ENCODE measurements around the gene LAPTM4A.

LAPTM4A gene

DNA sequence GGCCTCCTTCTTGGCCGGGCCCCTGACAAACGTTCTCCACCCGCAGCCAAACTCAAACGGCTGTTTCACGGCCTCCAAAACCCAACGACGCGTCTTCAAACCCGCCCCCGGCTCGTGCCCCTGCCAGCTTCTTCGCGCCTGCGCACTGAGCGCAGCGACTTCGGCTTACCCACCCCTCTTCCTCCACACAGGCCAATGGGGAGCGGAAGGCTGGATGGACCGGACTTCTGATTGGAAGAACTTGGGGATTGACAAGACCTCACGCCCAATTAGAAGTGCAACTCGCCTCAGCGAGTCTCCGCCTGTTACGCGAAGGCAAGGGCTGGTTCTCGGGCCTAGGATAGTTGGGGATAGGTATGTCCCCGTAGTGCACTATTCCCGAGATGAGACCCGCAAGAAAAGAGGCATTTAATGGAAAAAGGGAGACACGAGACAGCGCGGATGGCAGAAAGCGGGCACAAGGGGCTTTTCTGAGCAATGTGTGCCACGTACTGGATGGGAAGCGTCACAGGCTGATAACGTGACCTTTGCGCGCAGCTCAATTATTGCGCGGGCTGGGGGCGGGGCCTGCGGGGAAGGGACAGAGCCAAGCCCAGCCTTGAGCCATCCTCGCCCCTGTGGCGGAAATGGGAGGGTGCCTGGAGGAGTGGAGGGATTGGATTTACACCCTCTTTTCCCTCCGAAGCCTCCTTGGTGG lies at the start of gene LAPTM4A:
LAPTM4A (minus strand) TSS at position 97 of the 697 bp plus-strand sequence. CDS start 108 bp downstream, outside the sequence.
- in situ Hi-C loops (cut with HindIII; ENCODE audit: low pct_unique_long_range_greater_than_20kb, low sequenced_read_pairs): no loop called here
- no peak for TF ChIP-seq JUND (IDR thresholded peaks at IDR 0.05; ENCODE audit: low read depth)
- DNase-seq (ENCODE audit: low read depth in 1 of 2, low spot score in 1 of 2): peak; percentile 81 to 99

DNA sequence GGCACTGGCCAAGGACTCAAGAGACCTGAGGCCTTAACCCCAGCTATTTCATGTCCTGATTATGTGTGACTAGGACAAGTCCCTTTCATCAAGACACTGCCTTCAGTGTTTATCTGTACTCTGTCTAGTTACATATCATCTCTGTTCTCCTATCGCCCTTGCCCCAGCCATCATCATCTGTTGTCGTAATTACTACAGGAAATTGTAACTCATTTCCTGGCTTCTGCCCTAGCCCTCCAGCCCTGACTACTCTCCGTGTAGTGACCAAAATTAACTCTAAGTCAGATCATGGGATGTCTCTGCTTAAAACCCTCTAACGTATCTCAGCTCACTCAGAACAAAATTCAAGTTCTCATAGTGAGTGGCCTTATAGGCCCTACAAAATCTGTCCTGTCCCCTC lies 49.3 kb upstream of the LAPTM4A start:
- TF ChIP-seq JUND (IDR thresholded peaks at IDR 0.05; ENCODE audit: low read depth): no peak
- no peak for DNase-seq (ENCODE audit: low read depth in 1 of 2, low spot score in 1 of 2)
- in situ Hi-C loops (cut with HindIII; ENCODE audit: low pct_unique_long_range_greater_than_20kb, low sequenced_read_pairs): no loop called here

DNA sequence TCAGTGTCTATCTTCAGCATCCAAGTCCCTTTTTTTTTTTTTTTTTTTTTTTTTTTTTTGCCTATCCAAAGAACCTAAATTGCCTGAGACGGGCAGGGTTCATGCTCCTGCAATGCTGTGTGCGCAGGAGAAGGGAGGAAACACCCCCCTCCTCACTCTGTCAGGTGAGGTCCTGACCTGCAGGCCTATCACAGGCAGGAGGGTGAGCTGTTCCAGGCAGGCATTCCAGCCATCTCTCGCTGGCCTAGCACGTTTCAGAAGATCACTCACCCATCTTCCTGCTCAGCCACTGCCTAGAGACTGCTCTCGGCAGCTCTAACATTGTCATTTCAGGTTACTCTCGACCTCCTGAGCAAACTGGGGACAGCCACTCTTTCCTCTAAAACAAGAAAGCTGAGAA lies 48.4 kb upstream of the LAPTM4A start:
- no peak for TF ChIP-seq JUND (IDR thresholded peaks at IDR 0.05; ENCODE audit: low read depth)
- no peak for DNase-seq (ENCODE audit: low read depth in 1 of 2, low spot score in 1 of 2)
- in situ Hi-C loops (cut with HindIII; ENCODE audit: low pct_unique_long_range_greater_than_20kb, low sequenced_read_pairs): no loop called here

DNA sequence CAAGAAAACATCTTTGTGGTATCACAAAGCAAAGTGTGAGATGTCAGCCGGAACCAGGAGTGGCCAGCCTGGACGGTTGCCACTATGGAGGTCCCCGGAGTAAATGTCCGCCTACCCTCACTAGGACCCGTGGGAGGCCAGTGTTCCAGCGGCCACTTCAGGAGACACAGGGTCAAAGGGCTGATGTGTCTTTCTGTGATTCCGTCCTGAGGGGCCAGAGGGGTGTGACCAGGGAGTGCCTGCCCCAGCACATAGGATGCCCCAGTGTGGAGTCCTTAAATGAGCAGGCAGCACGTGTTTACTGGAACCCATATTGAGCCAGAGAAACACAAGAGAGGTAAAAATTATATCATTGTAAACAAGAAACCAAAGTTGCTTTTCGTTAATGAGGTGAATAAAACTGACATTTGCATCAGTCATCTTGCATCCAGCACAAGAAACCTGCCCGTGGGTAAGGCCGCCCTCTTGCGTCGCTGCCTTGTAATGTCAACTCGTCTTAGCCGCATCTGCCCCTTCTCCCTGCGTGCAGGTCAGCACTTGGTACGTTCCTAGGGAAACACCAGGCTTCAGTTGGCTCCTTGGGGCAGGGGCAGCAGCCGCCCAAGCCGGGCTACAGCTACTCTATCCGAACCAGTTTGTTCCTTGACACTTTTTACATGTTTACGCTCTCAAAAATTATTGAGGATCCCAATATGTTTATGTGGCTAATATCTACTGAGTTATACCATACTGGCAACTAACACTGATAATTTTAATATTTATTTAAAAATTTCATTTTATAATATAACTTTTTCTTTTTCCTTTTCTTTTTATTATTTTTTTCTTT lies 46.7 kb upstream of the LAPTM4A start:
- TF ChIP-seq JUND (IDR thresholded peaks at IDR 0.05; ENCODE audit: low read depth): no peak
- DNase-seq (ENCODE audit: low read depth in 1 of 2, low spot score in 1 of 2): peak; percentile 69 to 90
- in situ Hi-C loops (cut with HindIII; ENCODE audit: low pct_unique_long_range_greater_than_20kb, low sequenced_read_pairs): no loop called here

DNA sequence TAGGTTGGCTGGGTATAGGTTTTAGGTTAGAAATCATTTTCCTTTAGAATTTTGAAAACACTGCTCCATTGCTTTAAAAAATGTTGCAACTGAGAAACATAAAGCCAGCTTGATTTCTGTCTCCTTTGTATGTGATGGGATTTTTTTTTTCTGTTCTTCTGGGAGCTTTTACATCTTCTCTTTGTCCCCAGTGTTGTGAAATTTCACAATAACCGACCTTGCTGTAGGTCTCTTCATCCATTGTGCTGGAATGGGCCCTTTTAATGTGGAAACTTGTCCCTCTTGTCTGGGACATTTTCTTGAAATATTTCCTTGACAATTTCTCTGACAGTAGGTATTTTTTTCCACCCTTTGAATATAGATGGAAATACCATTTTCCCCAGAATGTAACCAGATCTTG lies 44.0 kb upstream of the LAPTM4A start:
- TF ChIP-seq JUND (IDR thresholded peaks at IDR 0.05; ENCODE audit: low read depth): no peak
- in situ Hi-C loops (cut with HindIII; ENCODE audit: low pct_unique_long_range_greater_than_20kb, low sequenced_read_pairs): no loop called here
- no peak for DNase-seq (ENCODE audit: low read depth in 1 of 2, low spot score in 1 of 2)

DNA sequence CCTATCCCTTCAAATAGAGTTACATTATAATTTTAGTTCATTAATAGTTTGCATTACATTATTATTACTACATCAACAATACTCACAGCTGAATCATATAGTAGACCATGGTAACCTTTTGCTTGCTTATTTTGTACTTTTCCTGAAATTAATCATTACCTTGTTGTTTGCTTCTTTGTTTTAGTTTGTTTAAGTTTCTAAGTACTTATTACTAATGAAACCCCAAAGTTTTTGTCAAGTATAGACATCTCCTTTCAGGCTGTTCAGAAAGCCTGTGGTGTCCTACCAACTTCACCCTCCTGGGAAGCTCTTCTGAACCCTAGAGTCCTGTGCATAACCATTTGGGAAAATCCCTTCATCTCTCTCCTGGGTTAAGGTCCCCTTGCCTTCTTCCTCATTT lies 43.5 kb upstream of the LAPTM4A start:
- in situ Hi-C loops (cut with HindIII; ENCODE audit: low pct_unique_long_range_greater_than_20kb, low sequenced_read_pairs): no loop called here
- no peak for DNase-seq (ENCODE audit: low read depth in 1 of 2, low spot score in 1 of 2)
- no peak for TF ChIP-seq JUND (IDR thresholded peaks at IDR 0.05; ENCODE audit: low read depth)

DNA sequence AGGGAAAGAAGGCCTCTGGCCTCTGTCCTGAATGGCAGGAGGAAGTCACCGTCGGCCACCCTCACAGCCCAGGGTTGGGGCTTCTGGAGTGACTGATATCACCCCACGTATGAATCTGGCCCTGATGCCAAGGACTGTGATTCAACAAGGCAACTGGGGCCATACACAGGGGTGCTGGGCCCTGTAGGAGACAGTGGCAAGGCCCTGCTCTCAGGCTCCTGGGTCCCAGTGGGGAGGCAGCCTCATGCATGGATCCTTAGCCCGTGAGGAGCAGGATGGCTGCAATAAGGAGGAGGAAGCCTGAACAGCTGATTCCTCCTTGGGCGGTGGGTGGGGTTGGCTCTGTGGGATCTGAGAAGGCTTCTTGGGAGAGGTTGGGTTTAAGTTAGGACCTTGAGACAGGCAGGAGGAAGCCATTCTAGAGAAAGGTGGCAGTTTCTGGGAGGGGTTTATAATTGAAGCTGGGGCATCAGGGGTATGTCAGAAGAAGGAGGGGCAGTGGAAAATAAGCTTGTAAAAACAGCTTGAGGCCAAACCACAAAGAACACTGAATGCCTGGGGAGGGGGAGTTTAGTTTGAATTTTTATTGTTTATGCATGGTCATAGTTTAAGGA lies 42.8 kb upstream of the LAPTM4A start:
- in situ Hi-C loops (cut with HindIII; ENCODE audit: low pct_unique_long_range_greater_than_20kb, low sequenced_read_pairs): no loop called here
- DNase-seq (ENCODE audit: low read depth in 1 of 2, low spot score in 1 of 2): no peak
- no peak for TF ChIP-seq JUND (IDR thresholded peaks at IDR 0.05; ENCODE audit: low read depth)

DNA sequence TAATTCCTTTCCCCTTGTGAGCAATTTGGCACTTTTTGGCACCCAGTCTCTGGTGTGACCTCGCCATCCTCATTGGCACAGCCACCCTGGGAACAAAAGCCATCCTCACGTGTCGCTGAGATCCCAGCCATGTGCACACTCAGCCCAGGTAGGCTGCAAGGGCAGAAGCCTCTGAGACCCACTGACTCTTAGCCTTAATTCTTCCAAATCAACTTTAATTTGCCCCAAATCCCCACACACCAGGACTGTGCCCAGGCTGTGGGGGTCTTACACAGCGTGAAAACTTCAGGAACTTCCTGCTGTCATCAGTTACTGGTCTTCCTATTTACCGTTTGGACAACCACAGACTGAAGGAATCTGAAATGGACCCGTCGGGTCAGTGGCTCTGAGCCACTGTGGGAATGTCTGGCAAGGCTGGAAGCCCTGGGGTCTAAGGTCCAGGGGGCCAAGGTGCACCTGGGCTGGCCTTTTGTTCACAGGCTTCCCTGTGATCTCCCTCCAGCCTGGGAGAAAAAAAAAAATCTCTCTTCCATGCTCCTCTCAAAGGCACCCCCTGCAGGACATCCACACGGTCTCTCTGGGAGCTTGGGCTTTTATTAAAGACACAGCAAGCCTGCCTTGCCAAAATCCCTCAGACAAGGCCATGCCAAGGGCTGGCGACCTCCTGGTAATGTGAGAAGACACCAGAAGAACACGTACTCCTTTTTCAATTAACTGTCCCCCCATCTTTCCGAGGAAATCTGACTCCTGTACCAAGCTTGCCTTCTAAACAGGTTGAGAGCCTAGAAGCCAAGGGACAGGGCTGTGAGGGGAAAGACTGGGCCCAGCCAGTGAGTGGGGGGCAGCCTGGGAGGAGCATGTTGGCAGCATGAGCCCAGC lies 42.1 kb upstream of the LAPTM4A start:
- peak; percentile 59 to 83 for DNase-seq (ENCODE audit: low read depth in 1 of 2, low spot score in 1 of 2)
- in situ Hi-C loops (cut with HindIII; ENCODE audit: low pct_unique_long_range_greater_than_20kb, low sequenced_read_pairs): no loop called here
- TF ChIP-seq JUND (IDR thresholded peaks at IDR 0.05; ENCODE audit: low read depth): no peak

DNA sequence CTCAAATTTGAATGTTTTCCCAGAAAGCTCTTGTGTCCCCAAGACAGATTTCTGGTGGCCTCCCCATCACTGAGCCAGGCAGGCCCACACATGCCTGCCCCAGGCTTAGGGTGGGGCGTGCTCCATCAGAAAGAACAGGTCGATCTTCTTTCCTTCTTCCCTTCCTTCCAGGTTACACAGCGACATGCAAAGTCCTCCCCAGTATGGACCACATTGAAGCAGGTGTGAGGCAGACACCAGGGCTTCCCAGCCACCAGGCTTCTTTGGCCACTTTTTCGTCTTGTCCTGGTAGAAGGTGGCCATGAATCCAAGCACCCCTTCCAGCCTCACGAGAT lies 41.4 kb upstream of the LAPTM4A start:
- in situ Hi-C loops (cut with HindIII; ENCODE audit: low pct_unique_long_range_greater_than_20kb, low sequenced_read_pairs): no loop called here
- DNase-seq (ENCODE audit: low read depth in 1 of 2, low spot score in 1 of 2): no peak
- TF ChIP-seq JUND (IDR thresholded peaks at IDR 0.05; ENCODE audit: low read depth): no peak

DNA sequence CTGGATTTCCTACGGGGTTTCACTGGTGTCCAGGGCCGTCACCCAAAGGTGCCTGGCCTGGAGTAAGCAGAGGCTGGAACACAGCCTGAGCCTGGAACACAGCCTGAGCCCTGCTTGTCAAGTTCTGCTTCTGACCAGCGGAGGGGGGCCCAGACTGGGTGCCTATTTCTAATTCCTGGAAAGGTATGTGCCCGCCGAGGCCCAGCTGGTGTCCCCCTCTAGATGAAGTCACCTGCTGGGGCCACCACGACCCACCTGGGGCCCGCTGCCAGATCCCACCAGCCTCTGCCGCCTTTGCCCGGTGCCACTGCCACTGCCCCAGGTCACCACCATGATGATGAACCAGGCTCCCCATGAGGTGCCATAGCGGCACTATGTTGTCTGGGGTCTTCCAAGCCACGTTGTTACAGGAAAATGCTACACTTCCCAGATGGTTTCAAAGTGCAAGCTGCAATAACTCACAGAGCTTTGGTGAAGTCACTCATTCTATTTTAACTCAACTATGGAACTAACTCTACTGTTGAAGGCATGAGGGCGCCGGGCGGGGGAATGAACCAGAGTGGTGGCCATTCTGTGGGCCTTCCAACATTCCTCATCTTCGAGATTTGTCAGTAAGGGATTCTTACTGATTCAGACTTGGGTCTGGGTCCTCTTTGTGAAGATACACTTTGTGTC lies 40.9 kb upstream of the LAPTM4A start:
- no peak for TF ChIP-seq JUND (IDR thresholded peaks at IDR 0.05; ENCODE audit: low read depth)
- in situ Hi-C loops (cut with HindIII; ENCODE audit: low pct_unique_long_range_greater_than_20kb, low sequenced_read_pairs): no loop called here
- no peak for DNase-seq (ENCODE audit: low read depth in 1 of 2, low spot score in 1 of 2)

DNA sequence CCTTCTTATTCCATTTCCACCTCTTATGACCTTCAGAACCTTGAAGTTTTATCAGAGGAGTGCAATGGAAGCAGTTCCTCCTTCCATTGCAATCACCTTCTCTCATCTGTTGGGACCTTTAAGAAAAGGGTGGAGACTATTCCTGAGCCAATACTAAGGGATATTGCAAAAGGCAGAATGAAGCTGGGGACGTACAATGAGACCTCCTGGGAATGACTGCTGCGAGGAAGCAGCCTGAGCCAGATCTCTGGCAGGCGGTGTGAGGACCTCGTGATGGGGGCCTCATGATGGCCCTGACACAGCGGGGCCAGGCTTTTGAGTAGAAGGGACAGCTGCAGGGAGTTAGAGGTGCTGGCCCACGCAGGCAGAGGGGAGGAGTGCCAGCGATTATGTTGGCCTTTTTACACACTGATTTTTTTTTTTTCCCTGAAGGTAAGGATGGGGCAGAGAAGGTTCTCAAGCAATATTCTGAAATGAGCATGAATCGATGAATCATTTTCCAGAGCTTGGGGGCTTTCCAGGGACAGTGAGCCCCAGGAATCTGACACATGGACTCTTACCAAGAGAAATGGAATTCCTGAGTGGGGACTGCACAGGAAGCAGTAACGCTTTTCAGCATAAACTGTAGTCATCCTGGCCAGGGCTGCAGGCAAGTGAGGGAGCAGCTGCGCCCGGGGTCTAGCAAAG lies 40.0 kb upstream of the LAPTM4A start:
- in situ Hi-C loops (cut with HindIII; ENCODE audit: low pct_unique_long_range_greater_than_20kb, low sequenced_read_pairs): no loop called here
- no peak for TF ChIP-seq JUND (IDR thresholded peaks at IDR 0.05; ENCODE audit: low read depth)
- no peak for DNase-seq (ENCODE audit: low read depth in 1 of 2, low spot score in 1 of 2)
